ENCODE data around the gene SMAP2. TPM values are rescaled to one million over a fixed set of nuclear protein-coding genes. Genes with fewer than 3 reads are reported as not detected.

The SMAP2 gene
- total RNA-seq, 2 experiments from 2014 or later: 204 to 209 TPM

DNA sequence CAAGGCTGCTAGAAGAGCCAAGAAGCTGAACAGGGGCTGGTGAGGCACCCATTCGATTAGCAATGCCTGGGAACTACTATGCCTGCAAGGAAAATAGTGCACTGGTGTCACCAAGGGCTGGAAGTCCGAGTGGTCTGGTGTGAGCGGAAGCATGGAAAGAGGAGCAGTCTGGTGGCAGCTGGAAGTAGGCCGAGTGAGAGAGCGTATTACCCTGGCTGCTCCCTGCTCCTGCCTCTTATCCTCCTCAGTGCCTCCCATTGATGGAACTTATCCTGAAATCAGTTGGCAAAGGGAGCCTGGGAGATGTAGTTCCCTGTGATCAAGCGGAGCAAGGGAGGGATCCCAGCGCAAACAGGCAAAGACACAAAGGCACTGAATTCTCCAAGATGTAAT, 9.6 kb downstream of the SMAP2 start:
- CTCF ChIA-PET: interaction anchor here (0.8 to 7.5 kb wide), 5 partner anchors 17 to 239 kb away, joined by 3 to 62 read pairs (median 5); no protein-coding TSS in a partner anchor
- Mint-ChIP-seq H3K27me3 (no peaks in the 10 kb centered on the region), H3K27ac (peak overlapping the region; percentile 99), H3K4me3 (peak overlapping the region; percentile 78), H3K4me1 (ENCODE audit: low read depth) (peaks cover 69% of the 10 kb centered on the region), H3K36me3 (ENCODE audit: low read depth) (peaks cover 62% of the 10 kb centered on the region), H3K9me3 (no peaks in the 10 kb centered on the region)
- POLR2A ChIA-PET: interaction anchor here (0.6 to 15.4 kb wide), 6 partner anchors 10 to 993 kb away, joined by 3 to 278 read pairs (median 4); partner anchors contain the start of genes SMAP2 and ZFP69B
- no peak for ATAC-seq
- intact Hi-C loops (cut with micrococcal nuclease): no loop called here
- DNase-seq: no peak
- TF ChIP-seq, protein P1, sequence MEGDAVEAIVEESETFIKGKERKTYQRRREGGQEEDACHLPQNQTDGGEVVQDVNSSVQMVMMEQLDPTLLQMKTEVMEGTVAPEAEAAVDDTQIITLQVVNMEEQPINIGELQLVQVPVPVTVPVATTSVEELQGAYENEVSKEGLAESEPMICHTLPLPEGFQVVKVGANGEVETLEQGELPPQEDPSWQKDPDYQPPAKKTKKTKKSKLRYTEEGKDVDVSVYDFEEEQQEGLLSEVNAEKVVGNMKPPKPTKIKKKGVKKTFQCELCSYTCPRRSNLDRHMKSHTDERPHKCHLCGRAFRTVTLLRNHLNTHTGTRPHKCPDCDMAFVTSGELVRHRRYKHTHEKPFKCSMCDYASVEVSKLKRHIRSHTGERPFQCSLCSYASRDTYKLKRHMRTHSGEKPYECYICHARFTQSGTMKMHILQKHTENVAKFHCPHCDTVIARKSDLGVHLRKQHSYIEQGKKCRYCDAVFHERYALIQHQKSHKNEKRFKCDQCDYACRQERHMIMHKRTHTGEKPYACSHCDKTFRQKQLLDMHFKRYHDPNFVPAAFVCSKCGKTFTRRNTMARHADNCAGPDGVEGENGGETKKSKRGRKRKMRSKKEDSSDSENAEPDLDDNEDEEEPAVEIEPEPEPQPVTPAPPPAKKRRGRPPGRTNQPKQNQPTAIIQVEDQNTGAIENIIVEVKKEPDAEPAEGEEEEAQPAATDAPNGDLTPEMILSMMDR (IDR thresholded peaks at IDR 0.05): no peak

DNA sequence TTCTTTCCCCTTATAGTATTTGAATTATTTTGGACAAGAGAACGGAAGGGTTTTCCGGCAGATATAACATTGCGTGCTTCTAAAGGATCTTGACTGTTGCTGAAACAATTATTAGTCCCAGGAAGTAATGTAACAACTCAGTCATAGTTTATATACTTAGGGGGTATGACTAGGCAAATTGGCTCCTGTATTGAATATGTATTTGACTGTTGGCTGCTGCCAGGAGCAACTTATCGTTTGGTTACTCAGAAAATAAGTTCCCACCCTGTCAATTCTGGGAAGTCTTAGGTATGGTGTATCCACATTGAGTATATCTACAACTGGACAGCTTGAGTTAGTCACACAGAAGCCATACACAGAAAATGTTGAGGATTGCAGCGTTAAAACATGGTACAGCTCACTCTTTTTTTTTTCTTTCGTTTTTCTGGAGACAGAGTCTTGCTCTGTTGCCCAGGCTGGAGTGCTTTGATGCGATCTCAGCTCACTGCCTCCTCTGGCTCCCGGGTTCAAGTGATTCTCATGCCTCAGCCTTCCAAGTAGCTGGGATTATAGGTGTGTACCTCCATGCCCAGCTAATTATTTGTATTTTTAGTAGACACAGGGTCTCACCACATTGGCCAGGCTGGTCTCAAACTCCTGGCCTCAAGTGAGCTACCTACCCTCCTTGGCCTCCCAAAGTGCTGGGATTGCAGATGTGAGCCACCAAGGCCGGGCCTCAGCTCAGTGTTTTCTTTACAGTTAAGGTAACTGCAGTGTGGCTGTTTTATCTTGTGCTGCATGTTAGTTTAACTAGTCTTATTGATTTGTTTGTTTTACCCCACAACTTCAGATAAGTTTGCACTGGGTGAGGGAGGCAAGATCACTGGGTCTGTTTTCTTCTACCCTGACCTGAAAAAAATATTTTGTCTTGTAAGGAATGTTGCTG, 10.2 kb downstream of the SMAP2 start:
- TF ChIP-seq, protein P1 (IDR thresholded peaks at IDR 0.05): no peak
- H3K36me3 Mint-ChIP-seq (ENCODE audit: low read depth): peaks cover 62% of the 10 kb centered on the region
- H3K4me1 Mint-ChIP-seq (ENCODE audit: low read depth): peaks cover 67% of the 10 kb centered on the region
- intact Hi-C loops (cut with micrococcal nuclease): no loop called here
- no peaks in the 10 kb centered on the region for H3K27me3 Mint-ChIP-seq
- ChIA-PET POLR2A (interaction anchor here (0.6 to 15.4 kb wide), 9 partner anchors 7 to 994 kb away, joined by 3 to 278 read pairs (median 7); partner anchors contain the start of genes COL9A2, SMAP2 and ZFP69B), CTCF (interaction anchor here (1.0 to 7.5 kb wide), 6 partner anchors 10 to 240 kb away, joined by 3 to 62 read pairs (median 13); partner anchors contain the start of genes SMAP2 and ZFP69B)
- H3K27ac Mint-ChIP-seq: peak overlapping the region; percentile 99
- ATAC-seq: peak; percentile 27
- H3K4me3 Mint-ChIP-seq: peak overlapping the region; percentile 78
- H3K9me3 Mint-ChIP-seq: no peaks in the 10 kb centered on the region
- peak; percentile 46 for DNase-seq

DNA sequence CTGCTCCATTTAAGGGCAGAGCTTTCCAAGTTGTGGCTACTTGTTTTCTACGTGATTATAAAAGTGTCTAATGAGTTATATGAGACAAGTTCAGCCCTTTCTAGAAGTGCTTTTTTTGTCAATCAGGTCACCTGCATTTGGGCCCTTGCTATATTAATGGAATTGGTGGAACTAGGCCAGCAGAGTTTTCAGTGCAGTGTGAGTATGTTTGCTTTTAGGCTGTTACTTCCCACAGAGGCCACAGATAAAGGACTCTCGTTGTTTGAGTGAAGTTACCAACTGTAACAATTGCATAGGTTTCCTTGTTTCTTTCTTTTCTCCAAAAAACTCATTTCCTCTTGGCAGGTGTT, 10.9 kb downstream of the SMAP2 start:
- Mint-ChIP-seq H3K36me3 (ENCODE audit: low read depth) (peaks cover 63% of the 10 kb centered on the region), H3K27me3 (no peaks in the 10 kb centered on the region), H3K4me1 (ENCODE audit: low read depth) (peaks cover 72% of the 10 kb centered on the region), H3K27ac (peak overlapping the region; percentile 99), H3K4me3 (peak overlapping the region; percentile 78), H3K9me3 (no peaks in the 10 kb centered on the region)
- TF ChIP-seq, protein P1 (IDR thresholded peaks at IDR 0.05): no peak
- intact Hi-C loops (cut with micrococcal nuclease): no loop called here
- ChIA-PET CTCF (interaction anchor here (0.7 to 7.5 kb wide), 10 partner anchors 10 to 240 kb away, joined by 3 to 62 read pairs (median 6); partner anchors contain the start of genes SMAP2 and ZFP69B), POLR2A (interaction anchor here (1.0 to 15.4 kb wide), 6 partner anchors 8 to 214 kb away, joined by 3 to 278 read pairs (median 16); partner anchors contain the start of genes COL9A2, SMAP2 and ZFP69B)
- DNase-seq (no peak), ATAC-seq (no peak)

DNA sequence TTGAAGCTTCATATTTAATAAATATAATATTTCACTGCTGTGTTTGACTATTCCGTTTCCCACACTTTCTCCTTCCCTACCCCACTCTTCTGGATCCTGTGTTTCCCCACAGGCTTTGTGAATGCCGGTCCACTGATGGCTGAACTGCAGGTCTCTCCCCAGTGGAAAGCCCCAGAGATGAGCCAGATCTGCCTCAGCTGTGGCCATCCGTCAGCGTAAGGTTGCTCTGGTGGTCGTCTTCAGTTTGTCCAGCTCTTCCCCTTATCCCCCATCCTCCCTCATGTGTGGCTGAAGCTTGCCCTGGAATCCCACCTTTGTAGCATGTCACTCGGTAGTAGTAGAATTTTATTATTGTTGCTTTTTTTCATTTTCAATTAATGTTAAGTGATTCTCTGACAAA, 11.4 kb downstream of the SMAP2 start:
- no peaks in the 10 kb centered on the region for H3K9me3 Mint-ChIP-seq
- intact Hi-C loops (cut with micrococcal nuclease): loop anchor here (1.0 kb wide), 1 partner anchor 19 kb away; no protein-coding TSS in a partner anchor

More for the DNA sequence above, 11.4 kb downstream of the SMAP2 start:
- H3K36me3 Mint-ChIP-seq (ENCODE audit: low read depth): peaks cover 62% of the 10 kb centered on the region
- TF ChIP-seq, protein P1 (IDR thresholded peaks at IDR 0.05): no peak
- no peak for ATAC-seq
- H3K27ac Mint-ChIP-seq: peak overlapping the region; percentile 99
- H3K4me1 Mint-ChIP-seq (ENCODE audit: low read depth): peaks cover 73% of the 10 kb centered on the region
- CTCF ChIA-PET: interaction anchor here (0.7 to 7.5 kb wide), 13 partner anchors 9 to 241 kb away, joined by 3 to 62 read pairs (median 7); partner anchors contain the start of genes SMAP2 and ZFP69B
- POLR2A ChIA-PET: interaction anchor here (0.6 to 15.4 kb wide), 12 partner anchors 8 to 308 kb away, joined by 3 to 278 read pairs (median 6); partner anchors contain the start of genes COL9A2, RLF, SMAP2 and ZFP69B
- peak overlapping the region; percentile 78 for H3K4me3 Mint-ChIP-seq
- no peaks in the 10 kb centered on the region for H3K27me3 Mint-ChIP-seq
- DNase-seq: peak; percentile 38

Data from activated CD8-positive, alpha-beta T cell treated with anti-CD3 and anti-CD28 coated beads for 36 hours (primary cell).